Fibroblast of skin of right biceps (primary cell): ENCODE data around the gene C15orf39.

Experiments
- DNase-seq: peaks from one replicate; pipeline ENCODE4 v3.0.0-alpha.2; 2013

The C15orf39 gene

DNA sequence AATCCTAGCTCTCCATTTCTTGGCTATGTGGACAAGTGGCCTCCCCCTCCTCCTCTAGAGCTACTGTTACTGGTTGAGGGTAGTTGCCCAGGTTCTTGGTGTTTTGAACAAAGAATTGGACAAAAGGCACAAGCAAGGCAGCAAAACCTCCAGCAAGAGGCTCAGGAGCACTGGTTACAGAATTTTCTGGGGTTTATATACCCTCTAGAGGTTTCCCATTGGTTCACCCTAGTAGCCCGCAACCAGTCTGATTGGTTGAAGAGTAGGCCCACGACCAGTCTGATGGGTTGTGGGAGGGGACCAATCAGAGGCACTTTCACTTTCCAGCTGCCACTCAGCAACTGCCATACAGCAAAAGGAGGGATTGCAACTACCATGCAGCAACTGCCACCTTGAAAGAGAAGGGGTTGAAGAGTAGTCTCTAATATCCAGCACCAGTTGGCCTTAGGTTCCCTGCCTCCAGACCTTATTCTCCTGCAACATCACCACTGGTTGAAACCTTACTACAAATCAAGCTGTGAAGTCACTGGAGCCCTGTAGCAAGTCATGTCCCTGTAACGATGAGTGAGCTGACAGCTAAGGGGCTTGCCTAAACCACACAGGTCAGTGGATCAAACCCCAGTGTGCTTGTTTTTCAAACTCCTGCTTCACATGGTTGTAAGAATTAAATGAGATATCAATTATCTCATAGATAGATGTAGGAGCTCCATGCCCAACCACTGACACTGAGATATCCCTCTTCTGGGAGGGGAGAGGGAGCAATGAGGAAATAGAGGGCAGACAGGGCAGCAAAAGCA, 2.9 kb upstream of the C15orf39 start:
- peak; percentile 55 for DNase-seq

DNA sequence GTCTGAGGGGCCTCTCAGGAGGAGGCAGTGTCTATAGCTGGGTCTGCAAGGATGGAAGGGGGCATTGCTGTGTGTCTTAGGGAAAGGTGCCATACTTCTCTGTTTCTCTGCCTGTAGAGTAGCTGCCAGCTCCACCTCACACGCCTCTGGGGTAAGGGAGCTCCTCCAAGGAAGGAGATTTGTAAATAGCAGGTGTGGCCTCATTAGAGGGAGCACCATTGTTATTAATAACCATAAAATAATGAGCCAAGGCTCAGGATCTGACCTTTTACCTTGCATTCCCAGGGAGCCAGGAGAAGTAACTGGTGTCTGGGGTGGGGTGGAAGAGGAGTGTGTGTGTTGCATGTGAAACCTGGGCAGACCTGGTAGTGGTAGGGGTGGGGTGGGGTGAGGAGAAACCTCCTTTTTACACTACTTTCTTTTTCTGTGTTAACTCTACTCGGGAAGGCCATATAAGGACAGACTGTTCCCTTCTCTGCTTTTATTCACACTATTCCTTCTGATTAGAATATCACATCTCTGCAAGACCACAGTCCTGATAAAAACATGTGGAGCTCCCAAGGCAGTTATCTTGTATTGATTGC, 2.2 kb upstream of the C15orf39 start:
- no peak for DNase-seq

DNA sequence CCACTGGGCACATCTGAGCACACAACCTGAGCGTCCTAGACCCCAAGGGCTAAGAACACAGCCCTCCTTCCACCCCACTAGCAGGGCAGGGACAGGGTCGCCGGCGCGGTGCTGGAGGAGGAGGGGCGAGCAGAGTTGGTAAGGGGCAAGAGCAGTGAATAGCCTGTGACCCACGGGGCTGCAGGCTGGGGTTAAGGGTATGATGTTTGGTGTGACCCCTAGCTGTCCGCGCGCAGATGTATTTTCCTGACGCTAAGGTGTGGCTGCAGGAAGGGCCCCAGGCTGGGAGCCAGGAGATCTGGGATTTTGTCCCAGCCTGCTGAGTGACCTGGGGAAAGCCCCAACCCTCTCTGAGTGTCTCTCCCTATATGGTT, 1.3 kb upstream of the C15orf39 start:
- DNase-seq: no peak

DNA sequence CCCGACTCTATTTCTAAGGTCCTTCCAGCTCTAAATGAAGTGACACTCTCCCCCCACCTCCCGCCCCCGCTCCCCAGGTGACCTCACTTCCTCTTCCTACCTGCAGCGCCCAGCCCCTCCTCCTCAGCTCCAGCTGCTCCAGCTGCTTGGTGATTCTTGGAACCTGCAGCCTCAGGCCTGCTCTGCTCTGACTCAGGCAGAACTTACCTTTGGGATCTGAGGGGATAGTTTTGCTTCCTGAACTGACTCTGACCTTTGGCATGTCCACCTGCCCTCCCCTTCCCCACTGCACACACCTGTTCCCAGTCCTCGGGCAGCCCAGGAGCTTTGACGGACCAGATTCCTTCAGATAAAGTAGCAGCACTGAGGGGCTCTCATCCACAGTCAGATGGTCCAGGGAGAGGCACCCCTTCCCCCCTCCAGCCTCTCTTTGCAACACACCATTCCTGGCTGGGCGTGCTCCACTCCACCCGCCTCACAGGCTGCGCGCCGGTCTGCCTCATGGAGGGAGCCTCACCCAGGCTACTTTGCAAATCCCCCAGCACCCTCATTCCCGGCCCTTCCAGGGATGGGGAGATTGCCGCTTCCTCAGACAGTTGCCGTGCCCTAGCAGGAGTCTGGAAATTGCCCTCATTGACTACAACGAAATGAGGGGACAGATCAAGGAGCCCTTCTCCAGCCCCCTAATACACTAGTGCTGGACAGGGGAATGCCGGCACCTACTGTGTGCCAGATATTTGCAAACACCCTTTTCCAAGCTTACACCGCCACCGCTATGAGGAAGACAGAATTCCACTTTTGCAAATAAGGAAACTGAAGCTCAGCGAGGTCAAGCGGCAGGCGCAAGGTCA, 692 bp upstream of the C15orf39 start:
- DNase-seq: peak; percentile 12

DNA sequence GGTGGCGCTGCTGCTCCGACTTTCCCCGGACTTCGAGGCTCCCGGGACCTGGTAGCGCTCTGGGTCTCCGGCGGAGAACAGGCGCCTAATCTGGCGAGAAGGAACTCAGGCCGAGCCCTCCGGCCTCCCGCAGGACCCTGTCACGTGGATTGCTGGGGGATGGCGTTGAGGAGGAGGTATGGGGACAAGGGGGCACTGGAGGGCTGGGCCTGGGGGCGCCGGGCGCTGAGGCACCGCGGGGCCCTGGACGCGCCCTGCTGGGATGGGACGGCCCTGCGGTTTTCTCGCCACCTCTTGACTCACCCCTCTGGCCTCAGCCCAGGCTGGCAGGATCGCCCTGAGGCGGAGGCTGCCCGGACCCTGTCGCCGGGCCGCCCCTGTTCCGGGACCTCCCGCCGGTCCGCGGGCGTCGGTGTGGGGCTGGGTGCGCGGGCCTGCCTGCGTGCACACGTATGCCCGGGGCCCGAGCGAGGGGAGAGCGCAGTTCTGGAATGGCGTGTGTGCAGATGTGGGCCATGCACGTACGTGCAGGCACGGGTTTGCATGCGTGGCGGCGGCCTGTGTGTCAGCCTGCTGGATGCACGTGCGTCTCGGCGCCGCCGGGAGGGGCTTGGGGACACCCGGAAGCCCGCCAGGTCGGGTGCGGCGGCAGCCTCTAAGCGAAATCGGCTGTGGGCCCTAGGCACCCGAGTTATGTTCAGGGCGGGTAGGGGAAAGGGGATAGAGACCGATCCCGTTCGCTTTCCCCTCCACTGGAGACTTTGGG, 752 bp downstream of the C15orf39 start:
- peak; percentile 81 for DNase-seq

DNA sequence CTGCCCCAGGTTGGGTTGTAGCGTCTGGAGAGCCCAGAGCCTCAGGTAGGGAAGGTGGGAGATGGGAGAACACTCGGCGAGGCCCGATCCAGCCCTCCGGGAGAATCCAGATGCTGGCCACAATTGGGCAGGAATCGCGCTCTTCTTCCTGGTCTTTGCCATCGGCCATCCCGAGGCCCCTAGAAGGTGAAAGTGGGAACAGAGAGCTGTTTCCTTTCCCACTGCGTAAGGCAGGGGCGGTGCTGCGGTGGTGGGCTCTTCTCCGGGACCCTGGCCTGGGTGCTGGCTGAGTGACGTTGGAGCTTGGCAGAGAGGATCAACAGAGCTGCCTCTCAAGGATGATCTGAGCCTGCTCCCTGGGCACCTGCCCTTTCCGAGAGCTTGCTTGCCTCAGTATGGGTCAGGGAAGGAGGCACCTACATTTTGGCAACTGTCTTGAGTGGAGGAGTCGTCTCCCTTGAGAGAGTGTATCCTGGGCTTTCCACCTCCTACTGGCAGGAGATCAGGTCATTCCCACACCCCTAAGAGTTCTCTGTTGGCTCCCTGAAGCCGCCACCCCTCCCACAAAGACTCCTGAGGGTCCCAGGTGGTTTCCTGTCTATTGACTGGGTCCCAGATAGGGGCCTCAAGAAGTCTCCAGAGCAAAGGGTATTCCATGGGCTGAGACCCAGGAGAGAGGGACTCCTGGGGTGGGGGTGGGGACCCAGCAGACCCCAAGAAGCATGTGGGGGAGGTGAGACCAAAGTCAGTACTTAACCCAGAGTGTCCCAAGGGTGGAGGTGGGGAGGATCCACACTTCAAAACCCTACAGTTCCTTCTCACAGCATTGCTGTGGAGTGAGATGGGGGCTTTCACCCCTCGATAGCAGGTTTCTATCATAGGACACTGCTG, 1.6 kb downstream of the C15orf39 start:
- DNase-seq: peak; percentile 20

DNA sequence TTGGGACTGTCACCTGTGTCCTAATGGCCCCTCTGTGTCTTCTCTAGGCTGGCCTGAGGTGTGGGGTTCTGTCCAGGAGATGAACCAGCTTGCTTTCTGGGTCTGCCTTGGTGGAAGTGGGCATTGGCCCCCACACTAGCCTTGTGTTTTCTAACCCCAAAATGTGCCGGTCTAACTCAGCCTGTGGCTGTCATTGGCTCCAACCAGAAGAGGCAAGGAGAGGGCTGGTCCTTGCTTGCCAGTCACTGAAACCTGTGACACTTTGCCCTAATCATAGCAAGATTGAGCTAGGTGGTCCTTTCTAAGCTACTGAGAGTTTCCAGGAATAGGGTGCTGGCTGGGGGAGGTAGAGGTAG, 2.2 kb downstream of the C15orf39 start:
- no peak for DNase-seq

DNA sequence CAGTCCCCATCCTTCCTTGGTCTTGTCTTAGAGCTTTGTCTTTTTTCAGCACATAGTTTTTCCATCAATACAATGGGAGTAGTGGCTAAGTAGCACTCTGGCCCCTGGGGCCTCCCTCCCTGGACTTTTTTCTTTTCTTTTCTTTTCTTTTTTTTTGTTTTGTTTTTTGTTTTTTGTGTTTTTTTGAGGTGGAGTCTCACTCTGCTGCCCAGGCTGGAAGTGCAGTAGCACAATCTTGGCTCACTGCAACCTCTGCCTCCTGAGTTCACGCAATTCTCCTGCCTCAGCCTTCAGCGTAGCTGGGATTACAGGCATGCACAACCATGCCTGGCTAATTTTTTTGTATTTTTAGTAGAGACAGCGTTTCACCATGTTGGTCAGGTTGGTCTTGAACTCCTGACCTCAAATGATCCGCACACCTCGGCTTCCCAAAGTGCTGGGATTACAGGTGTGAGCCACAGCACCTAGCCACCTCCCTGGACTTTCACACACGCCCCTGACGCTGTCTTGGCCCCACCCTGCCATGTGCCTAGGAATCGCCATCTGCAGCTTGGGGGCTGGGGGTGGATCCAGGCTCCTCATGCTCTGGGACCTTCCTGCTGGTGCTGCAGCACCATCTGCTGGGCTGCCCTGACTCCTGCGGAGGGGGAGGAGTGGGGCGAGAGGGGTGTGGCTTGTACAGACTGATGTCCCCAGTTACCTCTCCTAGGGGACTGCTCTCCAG, 2.8 kb downstream of the C15orf39 start:
- DNase-seq: peak; percentile 89

DNA sequence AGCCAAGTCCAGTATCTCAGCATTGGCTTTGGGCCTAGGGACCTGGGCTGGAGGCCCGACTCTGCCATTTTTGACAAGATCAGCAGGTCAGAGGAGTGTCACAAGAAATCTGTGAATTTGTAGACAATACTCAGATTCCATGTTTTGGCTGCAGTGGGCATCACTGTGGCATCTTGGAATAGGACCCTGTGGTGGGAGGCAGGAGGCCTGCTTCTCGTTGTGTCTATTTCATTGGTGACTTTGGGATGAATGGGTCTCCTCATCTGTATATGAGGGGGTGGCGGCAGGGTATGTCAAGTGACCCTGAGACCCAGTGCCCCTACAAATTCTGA, 3.3 kb downstream of the C15orf39 start:
- no peak for DNase-seq

DNA sequence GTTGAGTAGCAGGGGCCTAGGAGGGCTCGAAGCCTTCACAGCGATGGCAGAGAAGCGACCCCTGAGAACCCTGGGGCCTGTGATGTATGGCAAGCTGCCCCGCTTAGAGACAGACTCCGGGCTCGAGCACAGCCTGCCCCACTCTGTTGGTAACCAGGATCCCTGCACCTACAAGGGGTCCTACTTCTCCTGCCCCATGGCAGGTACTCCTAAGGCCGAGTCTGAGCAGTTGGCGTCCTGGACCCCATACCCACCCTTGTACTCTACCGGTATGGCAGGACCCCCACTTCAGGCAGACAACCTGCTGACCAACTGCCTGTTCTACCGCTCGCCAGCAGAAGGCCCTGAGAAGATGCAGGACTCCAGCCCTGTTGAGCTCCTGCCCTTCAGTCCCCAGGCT, 4.3 kb downstream of the C15orf39 start:
- DNase-seq: no peak

DNA sequence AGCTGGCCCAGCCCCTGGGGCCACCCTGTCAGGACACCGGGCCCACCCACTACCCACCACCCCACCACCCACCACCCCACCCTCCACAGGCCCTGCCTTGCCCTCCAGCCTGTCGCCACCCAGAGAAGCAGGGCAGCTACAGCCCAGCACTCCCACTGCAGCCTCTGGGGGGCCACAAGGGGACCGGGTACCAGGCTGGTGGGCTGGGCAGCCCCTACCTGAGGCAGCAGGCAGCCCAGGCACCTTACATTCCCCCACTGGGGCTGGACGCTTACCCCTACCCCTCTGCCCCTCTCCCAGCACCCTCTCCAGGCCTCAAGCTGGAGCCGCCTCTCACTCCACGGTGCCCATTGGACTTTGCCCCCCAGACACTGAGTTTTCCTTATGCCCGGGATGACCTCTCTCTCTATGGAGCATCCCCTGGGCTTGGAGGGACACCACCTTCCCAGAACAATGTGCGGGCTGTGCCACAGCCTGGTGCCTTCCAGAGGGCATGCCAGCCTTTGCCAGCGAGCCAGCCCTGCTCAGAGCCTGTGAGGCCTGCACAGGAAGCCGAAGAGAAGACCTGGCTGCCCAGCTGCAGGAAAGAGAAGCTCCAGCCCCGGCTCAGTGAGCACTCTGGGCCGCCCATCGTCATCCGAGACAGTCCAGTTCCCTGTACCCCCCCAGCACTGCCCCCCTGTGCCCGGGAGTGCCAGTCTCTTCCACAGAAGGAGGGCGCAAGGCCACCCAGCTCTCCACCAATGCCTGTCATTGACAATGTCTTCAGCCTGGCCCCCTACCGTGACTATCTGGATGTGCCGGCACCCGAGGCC, 5.3 kb downstream of the C15orf39 start:
- DNase-seq: no peak

DNA sequence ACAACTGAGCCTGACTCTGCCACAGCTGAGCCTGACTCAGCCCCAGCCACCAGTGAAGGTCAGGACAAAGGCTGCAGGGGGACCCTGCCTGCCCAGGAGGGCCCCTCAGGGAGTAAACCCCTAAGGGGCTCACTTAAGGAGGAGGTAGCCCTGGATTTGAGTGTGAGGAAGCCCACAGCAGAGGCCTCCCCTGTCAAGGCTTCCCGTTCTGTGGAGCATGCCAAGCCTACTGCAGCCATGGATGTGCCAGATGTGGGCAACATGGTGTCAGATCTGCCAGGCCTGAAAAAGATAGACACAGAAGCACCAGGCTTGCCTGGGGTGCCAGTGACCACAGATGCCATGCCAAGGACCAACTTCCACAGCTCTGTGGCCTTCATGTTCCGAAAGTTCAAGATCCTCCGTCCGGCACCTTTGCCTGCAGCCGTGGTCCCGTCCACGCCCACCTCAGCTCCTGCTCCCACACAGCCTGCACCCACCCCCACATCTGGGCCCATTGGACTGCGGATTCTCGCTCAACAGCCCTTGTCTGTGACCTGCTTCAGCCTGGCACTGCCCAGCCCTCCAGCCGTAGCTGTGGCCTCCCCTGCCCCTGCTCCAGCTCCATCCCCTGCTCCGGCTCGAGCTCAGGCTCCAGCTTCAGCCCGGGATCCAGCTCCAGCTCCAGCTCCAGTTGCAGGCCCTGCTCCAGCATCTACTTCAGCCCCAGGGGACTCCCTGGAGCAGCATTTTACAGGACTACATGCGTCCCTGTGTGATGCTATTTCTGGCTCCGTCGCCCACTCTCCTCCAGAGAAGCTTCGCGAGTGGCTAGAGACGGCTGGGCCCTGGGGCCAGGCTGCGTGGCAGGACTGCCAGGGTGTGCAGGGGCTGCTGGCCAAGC, 6.2 kb downstream of the C15orf39 start:
- DNase-seq: no peak

DNA sequence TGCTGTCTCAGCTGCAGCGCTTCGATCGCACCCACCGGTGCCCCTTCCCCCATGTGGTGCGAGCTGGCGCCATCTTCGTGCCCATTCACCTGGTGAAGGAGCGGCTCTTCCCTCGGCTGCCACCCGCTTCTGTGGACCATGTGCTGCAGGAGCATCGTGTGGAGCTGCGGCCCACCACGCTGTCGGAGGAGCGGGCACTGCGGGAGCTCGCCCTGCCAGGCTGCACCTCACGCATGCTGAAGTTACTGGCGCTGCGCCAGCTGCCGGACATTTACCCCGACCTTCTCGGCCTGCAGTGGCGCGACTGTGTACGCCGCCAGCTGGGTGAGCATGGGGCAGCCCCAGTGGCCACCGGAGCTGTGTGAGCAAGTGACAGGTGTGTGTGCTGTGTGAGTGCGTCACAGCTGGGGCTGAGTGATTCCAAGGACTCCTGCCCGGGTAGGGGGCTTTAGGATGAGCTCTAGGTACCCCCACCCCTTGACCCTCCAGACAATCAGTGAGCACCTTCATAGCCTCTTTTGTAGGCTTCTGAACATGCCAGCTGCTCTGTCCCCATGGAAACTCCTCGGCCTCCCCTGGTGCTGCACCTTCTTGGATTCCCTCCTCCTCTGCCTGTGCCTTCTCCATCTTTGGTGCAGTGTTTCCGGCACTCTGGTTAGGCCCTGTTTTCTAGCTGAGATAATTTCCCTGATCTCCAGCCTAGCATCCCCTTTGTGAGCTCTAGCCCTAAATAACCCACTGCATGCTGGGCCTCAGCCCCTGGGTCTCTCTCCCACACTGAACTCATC, 7.0 kb downstream of the C15orf39 start:
- no peak for DNase-seq

DNA sequence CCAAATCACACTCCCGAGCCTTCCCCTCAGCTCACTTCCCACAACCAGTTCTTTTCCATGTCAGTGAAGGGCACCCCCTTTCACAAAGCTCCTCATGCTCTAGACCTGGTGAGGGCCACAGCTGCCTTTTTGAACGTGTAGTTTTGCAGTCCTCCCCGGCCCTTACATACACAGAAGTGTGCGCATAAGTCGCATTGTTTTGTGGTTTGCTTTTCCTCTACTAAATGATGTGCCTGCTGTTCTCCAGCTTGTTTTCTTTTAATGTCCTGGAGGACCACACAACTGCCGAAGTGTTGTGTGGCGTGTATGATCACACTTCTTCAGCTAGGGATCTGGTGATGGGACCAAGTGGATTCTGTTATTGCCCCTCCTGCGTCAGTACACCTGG, 7.6 kb downstream of the C15orf39 start:
- DNase-seq: no peak

DNA sequence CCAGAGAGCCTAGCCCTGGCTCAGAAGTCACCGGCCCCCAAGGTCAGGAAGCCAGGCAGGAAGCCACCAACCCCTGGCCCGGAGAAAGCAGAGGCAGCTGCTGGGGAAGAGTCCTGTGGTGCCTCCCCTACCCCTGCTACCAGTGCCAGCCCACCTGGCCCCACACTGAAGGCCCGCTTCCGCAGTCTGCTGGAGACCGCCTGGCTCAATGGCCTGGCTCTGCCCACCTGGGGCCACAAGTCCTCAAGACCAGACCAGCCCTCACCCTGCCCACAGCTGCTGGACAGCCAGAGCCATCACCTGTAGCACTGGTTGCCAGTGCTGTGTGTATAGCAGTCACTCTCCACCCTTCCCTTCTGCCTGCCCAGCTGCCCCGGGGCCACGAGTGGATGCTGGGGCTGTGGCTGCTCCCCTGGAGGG, 9.1 kb downstream of the C15orf39 start:
- no peak for DNase-seq

DNA sequence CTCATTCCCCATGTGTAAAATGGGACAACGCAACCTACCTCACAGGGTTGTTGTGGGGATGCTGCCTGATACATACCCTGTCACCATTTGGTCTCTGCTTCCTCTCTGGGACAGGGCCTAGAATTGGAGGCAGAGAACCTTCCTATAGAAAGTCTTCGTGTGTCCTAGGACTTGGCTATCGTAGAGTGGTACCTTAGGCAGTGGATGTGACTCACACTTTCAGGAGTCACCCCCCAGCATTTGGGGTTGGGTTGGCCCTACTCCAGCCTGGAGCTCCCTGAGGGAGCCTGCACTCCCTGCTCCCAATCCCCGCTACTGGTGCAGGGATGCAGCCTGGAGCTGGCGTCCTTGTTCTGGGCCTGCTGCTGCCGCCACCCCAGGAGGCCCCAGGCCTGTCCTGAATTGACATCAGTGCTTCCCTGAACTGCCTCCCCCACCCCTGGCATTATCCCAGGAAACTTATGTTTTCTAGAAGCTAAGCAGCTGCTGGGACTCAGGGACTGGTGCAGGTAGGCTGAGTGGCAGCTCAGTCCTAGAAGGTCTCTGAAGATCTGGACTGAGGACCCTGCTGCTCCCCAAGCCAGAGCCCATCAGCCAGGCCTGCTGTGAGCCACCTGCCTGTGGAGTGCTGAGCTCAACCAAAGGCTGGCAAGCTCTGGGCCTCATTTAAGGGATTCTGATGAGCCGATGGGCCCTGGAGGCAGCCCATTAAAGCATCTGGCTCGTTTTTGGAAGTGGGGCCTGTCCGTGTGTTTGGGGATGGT, 9.9 kb downstream of the C15orf39 start:
- peak; percentile 27 for DNase-seq

DNA sequence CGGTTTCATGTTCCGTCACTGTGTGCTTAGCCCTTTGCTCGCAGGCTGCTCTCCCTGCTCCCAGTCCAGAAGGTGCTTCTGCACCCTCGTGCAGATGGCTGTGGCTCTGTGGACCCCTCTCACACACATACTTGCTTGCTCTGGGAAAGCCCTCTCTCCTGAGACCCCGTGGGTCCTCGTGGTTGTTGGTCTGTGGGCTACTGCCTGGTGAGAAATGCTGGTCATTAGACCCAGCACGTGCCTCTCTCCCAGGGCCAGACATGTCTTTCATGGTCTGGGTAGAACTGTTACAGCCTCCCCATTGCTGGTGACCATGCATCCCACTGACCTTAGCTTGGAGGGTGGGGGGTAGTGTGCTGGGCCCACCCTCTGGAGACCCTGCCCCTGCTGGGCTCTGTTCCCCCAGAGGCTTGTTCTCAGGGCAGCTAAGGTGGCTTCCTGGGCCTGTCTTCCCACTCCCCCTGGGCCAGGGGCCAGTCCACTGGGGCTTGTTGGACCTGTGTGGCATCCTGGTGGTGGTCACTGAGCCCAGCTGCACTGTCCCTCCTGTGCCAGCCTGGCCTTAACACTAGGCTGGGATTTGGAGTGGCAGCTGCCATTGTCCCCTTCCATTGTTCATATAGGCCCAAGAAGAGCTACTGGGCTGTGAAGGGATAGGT, 10.6 kb downstream of the C15orf39 start:
- DNase-seq: no peak
